GM12892 (cell line): ENCODE results near the gene TSPEAR.

Experiments used
- POLR2A ChIP-seq: IDR thresholded peaks from 2 replicates; pipeline ENCODE4 v1.6.1; 2011; ENCODE audit warnings: low read depth, low read length, control low read depth
- TAF1 ChIP-seq: IDR thresholded peaks from 2 replicates; pipeline ENCODE4 v1.6.1; 2011; ENCODE audit warnings: low read depth, mild to moderate bottlenecking, control low read depth, low read length, borderline replicate concordance

DNA sequence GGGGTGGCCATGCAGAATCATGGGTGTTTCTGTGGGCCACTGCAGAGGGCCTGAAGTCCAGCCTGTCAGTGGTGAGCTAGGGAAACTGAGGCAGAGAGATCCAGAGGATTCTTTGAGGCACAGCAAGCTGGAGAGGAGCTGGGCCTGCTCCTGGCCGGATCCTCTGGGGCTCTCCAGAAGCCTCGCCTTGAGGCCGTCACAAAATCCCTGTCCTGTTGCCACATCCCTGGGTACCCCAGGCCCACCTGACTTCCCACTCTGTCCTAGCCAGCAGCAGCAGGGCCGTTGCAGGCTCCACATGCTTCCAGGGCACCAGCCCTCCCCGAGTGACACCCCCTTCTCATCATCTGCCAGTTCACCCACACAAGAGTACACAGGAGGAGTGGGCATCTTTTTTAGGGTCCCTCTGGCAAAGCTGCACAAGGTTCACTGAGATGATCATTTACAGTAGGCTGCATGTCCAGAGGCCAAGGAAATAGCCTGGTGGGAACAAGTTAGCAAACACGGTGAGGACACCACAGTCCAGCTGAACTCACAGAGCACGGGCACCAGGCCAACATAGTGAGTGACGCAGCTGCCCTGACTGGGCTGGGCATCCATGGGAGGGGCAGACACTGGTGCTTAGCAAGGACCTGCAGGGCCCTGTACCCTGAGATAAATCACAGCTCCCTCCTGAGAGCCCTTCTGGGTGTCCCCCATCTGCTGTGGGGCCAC, 25.1 kb upstream of the TSPEAR start:
- TF ChIP-seq TAF1 (no peak), POLR2A (no peak)
